Gastrocnemius medialis (tissue), 4 donors: ENCODE data around the gene CCNQ. TPM values are rescaled to one million over a fixed set of nuclear protein-coding genes. Genes with fewer than 3 reads are reported as not detected.

ENCODE experiments used
- ATAC-seq, 2 donors: fragments of 150-250 bp; one replicate each; pipeline ENCODE4 v1.9.1; 2016
- DNase-seq, 2 donors: peaks; one replicate each; pipeline ENCODE4 v3.0.0-alpha.2; 2019
- H3K27ac ChIP-seq, 4 donors: fragments of 200-600 bp; sonication (generic); 1 replicate in 1 of 4; 2 replicates in 3 of 4; pipeline ENCODE4 v1.5.1; 2016 to 2018; ENCODE audit warnings: mild to moderate bottlenecking in 2 of 4, moderate library complexity in 1 of 4
- H3K27me3 ChIP-seq, 3 donors: fragments of 200-600 bp; sonication (generic) in 2 of 3; 1 replicate in 1 of 3; 2 replicates in 2 of 3; pipeline versions ENCODE4 v1.5.1 to v1.6.0; 2016 to 2019; ENCODE audit warnings: mild to moderate bottlenecking in 1 of 3, moderate library complexity in 1 of 3
- H3K36me3 ChIP-seq, 2 donors: fragments of 200-600 bp; sonication (generic) in 1 of 2; one replicate each; pipeline ENCODE4 v1.5.1; 2017 to 2018
- H3K4me1 ChIP-seq, 2 donors: fragments of 200-600 bp; sonication (generic) in 1 of 2; one replicate each; pipeline ENCODE4 v1.5.1; 2016 to 2017; ENCODE audit warnings: mild to moderate bottlenecking in 2 of 2
- H3K4me3 ChIP-seq, 4 donors: fragments of 200-600 bp; sonication (generic) in 3 of 4; 1 replicate in 1 of 4; 2 replicates in 3 of 4; pipeline ENCODE4 v1.5.1; 2016 to 2019; ENCODE audit warnings: mild to moderate bottlenecking in 2 of 4
- H3K9me3 ChIP-seq, 3 donors: fragments of 200-600 bp; sonication (generic) in 2 of 3; 1 replicate in 1 of 3; 2 replicates in 2 of 3; pipeline ENCODE4 v1.5.1; 2016 to 2019
- CTCF ChIP-seq, 5 experiments: fragments of 450-650 bp in 3 of 5; fragments of 200-600 bp in 2 of 5; sonication (generic) in 2 of 5; IDR thresholded peaks in 4 of 5; conservative IDR thresholded peaks in 1 of 5; 1 replicate in 4 of 5; 2 replicates in 1 of 5; pipeline ENCODE4 v1.5.1; 2016 to 2019; ENCODE audit warnings: antibody characterized with exemption in 5 of 5, mild to moderate bottlenecking in 3 of 5, moderate library complexity in 3 of 5
- POLR2A ChIP-seq, 2 donors: fragments of 450-650 bp; IDR thresholded peaks; one replicate each; pipeline ENCODE4 v1.6.1; 2017; ENCODE audit warnings: antibody characterized with exemption in 2 of 2, mild to moderate bottlenecking in 2 of 2, moderate library complexity in 2 of 2
- in situ Hi-C, 4 donors: fragments of 200-750 bp; cut with MboI; loops; one replicate each; pipeline versions ENCODE4 v1.15.0 to v1.8.0; 2017; ENCODE audit warnings: low sequenced_read_pairs in 4 of 4
- intact Hi-C: fragments of 100-400 bp; cut with DNase I; formaldehyde crosslinking; loops from one replicate; pipeline ENCODE4 v1.15.1; 2023; ENCODE audit warnings: low total_unique reads
- total RNA-seq, 4 donors: library from RNA; depleted of rRNA; stranded (reverse); fragments of >200 nt; gene quantifications; one replicate each; pipeline versions ENCODE4 v1.1.0 to v1.2.3, GENCODE V29; 2016

The CCNQ gene
- total RNA-seq, 4 donors from 2014 or later, result 48.4 to 61.5 (median 52.8) TPM

GRCh38 chrX:153560000-153560399 lies 38.9 kb downstream of the CCNQ start:
- Histone ChIP-seq H3K9me3 (no peaks in the 10 kb centered on the region), H3K27ac (no peak overlapping the region), H3K4me1 (no peaks in the 10 kb centered on the region), H3K27me3 (no peaks in the 10 kb centered on the region), H3K36me3 (no peaks in the 10 kb centered on the region), H3K4me3 (no peak overlapping the region)
- DNase-seq, result peak in 1 of 2 donors; percentile 22
- in situ Hi-C loops, result loop anchor here (5.0 to 10.0 kb wide), 2 partner anchors 105 to 107 kb away; no protein-coding TSS in a partner anchor
- TF ChIP-seq POLR2A (IDR thresholded peaks at IDR 0.05) (no peak), CTCF (IDR thresholded peaks at IDR 0.05 in 4 of 5, conservative IDR thresholded peaks at IDR 0.05 in 1 of 5) (no peak)
- intact Hi-C loops, result no loop called here
- no peak for ATAC-seq

DNA sequence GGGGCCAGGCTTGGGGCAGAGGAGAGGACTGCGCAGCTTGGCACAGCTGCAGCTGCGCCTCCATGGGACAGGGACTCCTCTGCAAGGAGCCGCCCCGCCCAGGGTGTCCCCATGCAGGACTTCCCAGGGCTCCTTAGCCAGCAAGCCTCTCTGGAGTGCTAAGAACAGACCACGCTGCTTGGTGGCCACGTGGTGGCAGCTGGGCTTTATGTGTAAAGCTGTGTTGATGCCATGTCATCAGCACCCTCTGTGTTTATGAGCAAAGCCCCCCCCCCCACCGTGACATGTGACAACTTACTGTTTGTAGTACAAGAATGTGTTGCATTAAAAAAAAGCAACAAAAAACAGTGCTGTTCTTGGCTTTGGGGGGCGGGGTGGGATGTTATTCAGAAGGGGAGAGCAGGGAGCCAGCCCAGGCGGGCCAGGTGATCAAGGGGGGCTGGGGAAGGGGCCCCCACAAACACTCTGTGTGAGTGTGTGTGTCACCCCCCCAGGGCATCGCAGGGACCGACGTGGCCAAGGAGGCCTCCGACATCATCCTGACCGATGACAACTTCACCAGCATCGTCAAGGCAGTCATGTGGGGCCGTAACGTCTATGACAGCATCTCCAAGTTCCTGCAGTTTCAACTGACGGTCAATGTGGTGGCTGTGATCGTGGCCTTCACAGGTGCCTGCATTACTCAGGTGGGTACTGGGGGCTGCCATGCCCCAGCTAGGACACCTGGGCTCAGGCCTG lies 41.2 kb downstream of the CCNQ start:
- intact Hi-C loops, result no loop called here
- Histone ChIP-seq H3K4me1 (no peaks in the 10 kb centered on the region), H3K27me3 (no peaks in the 10 kb centered on the region), H3K36me3 (no peaks in the 10 kb centered on the region), H3K9me3 (no peaks in the 10 kb centered on the region), H3K27ac (no peak overlapping the region), H3K4me3 (no peak overlapping the region)
- no peak for TF ChIP-seq CTCF (IDR thresholded peaks at IDR 0.05 in 4 of 5, conservative IDR thresholded peaks at IDR 0.05 in 1 of 5)
- TF ChIP-seq POLR2A (IDR thresholded peaks at IDR 0.05), result no peak
- DNase-seq (no peak), ATAC-seq (no peak)
- in situ Hi-C loops, result loop anchor here (5.0 to 10.0 kb wide), 2 partner anchors 107 to 110 kb away; no protein-coding TSS in a partner anchor

- intact Hi-C loops (no loop called here), in situ Hi-C loops (loop anchor here (5.0 to 10.0 kb wide), 2 partner anchors 108 to 111 kb away; no protein-coding TSS in a partner anchor)
- DNase-seq (no peak), ATAC-seq (no peak)
- Histone ChIP-seq H3K4me1 (no peaks in the 10 kb centered on the region), H3K27ac (no peak overlapping the region), H3K27me3 (no peaks in the 10 kb centered on the region), H3K4me3 (no peak overlapping the region), H3K9me3 (no peaks in the 10 kb centered on the region), H3K36me3 (no peaks in the 10 kb centered on the region)
- no peak for TF ChIP-seq POLR2A (IDR thresholded peaks at IDR 0.05)
- no peak for TF ChIP-seq CTCF (IDR thresholded peaks at IDR 0.05 in 4 of 5, conservative IDR thresholded peaks at IDR 0.05 in 1 of 5)
These were observed 42.2 kb downstream of the CCNQ start for GRCh38 chrX:153556767-153557166.

DNA sequence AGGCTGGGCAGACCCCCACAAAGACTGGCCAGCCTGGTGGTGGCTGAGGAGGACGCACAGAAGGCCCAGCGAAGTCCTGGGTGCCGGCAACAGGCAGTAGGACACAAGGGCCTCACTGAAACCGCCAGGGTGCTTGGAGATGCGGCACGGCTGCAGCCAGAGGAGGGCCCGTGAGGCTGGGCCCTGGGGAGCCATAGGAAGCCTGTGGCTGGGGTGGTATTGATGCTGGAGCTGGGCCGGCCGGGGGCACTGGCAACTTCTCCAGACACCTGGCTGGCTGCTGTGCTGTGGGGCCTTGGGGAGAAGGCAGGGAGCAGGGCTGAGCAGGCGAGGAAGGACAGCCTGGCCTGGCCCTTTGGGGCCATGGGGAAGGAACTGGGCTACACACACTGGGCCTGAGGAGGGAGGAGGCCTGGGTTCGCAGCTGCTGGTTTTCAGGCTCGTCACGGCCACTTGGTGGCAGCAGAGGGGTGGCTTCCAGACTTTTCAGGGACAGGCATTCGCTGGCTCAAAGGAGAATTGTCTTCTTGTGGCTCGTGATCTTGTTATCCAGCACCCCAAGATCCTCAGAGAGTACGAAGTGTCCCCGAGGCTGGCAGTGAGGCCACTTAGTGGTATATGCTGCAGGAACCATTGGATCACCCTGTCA lies 44.3 kb downstream of the CCNQ start:
- peak; percentile 39 to 78 for ATAC-seq
- peak; percentile 24 to 65 (median 58) for TF ChIP-seq CTCF (IDR thresholded peaks at IDR 0.05 in 4 of 5, conservative IDR thresholded peaks at IDR 0.05 in 1 of 5)
- no peak for TF ChIP-seq POLR2A (IDR thresholded peaks at IDR 0.05)
- intact Hi-C loops (loop anchor here (1.0 kb wide), 1 partner anchor 114 kb away; no protein-coding TSS in a partner anchor), in situ Hi-C loops (loop anchor here (5.0 to 10.0 kb wide), 2 partner anchors 110 to 113 kb away; no protein-coding TSS in a partner anchor)
- H3K27ac ChIP-seq, result no peak overlapping the region
- no peak overlapping the region for H3K4me3 ChIP-seq
- H3K4me1 ChIP-seq, result no peaks in the 10 kb centered on the region
- H3K36me3 ChIP-seq, result no peaks in the 10 kb centered on the region
- no peaks in the 10 kb centered on the region for H3K9me3 ChIP-seq
- no peaks in the 10 kb centered on the region for H3K27me3 ChIP-seq
- DNase-seq, result peak; percentile 23 to 57
